ENCODE data around the gene UPP1.
"Not testable (repeated sequence)": the region's sequence is repeated elsewhere in the genome, so short reads cannot be mapped to it uniquely, and the experiment has no call there.

UPP1 gene

GRCh38 chr7:48113275-48113674 is 24.2 kb downstream of the UPP1 start:
- no peak overlapping the region for H3K4me3 ChIP-seq (ENCODE audit: low read depth in 1 of 2, low read length in 1 of 2)
- no peaks in the 10 kb centered on the region for H3K9me3 ChIP-seq
- no peak overlapping the region for H3K27ac ChIP-seq
- no peaks in the 10 kb centered on the region for H3K27me3 ChIP-seq
- TF ChIP-seq CTCF (IDR thresholded peaks at IDR 0.05), result no peak
- H3K36me3 ChIP-seq, result peaks cover 13% of the 10 kb centered on the region
- peaks cover 8% of the 10 kb centered on the region in 2 experiments for H3K4me1 ChIP-seq (ENCODE audit: control insufficient read depth in 1 of 2, insufficient read depth in 1 of 2, low read depth in 1 of 2, low read length in 1 of 2)

- Histone ChIP-seq H3K27ac (no peak overlapping the region), H3K9me3 (no peaks in the 10 kb centered on the region), H3K4me3 (ENCODE audit: low read depth in 1 of 2, low read length in 1 of 2) (no peak overlapping the region), H3K27me3 (no peaks in the 10 kb centered on the region), H3K4me1 (ENCODE audit: control insufficient read depth in 1 of 2, insufficient read depth in 1 of 2, low read depth in 1 of 2, low read length in 1 of 2) (peaks cover 8% of the 10 kb centered on the region in 2 experiments), H3K36me3 (peaks cover 5% of the 10 kb centered on the region)
- TF ChIP-seq CTCF (IDR thresholded peaks at IDR 0.05), result no peak
Measured at GRCh38 chr7:48114115-48114514, 25.1 kb downstream of the UPP1 start.

- TF ChIP-seq CTCF (IDR thresholded peaks at IDR 0.05), result no peak
- no peaks in the 10 kb centered on the region for H3K9me3 ChIP-seq
Measured at GRCh38 chr7:48114589-48114988, 25.5 kb downstream of the UPP1 start.

GRCh38 chr7:48116043-48116442 is 27.0 kb downstream of the UPP1 start:
- no peak for TF ChIP-seq CTCF (IDR thresholded peaks at IDR 0.05)
- Histone ChIP-seq H3K4me3 (ENCODE audit: low read depth in 1 of 2, low read length in 1 of 2) (no peak overlapping the region), H3K9me3 (no peaks in the 10 kb centered on the region), H3K36me3 (no peaks in the 10 kb centered on the region), H3K27ac (no peak overlapping the region), H3K27me3 (no peaks in the 10 kb centered on the region), H3K4me1 (ENCODE audit: control insufficient read depth in 1 of 2, insufficient read depth in 1 of 2, low read depth in 1 of 2, low read length in 1 of 2) (no peaks in the 10 kb centered on the region)

More at GRCh38 chr7:48114589-48114988, 25.5 kb downstream of the UPP1 start:
- no peaks in the 10 kb centered on the region for H3K27me3 ChIP-seq
- peaks cover under 1% of the 10 kb centered on the region for H3K36me3 ChIP-seq
- H3K4me1 ChIP-seq (ENCODE audit: control insufficient read depth in 1 of 2, insufficient read depth in 1 of 2, low read depth in 1 of 2, low read length in 1 of 2), result peaks cover 8% of the 10 kb centered on the region in 2 experiments
- no peak overlapping the region for H3K4me3 ChIP-seq (ENCODE audit: low read depth in 1 of 2, low read length in 1 of 2)
- no peak overlapping the region for H3K27ac ChIP-seq

- Histone ChIP-seq H3K27me3 (no peaks in the 10 kb centered on the region), H3K9me3 (no peaks in the 10 kb centered on the region), H3K4me1 (ENCODE audit: control insufficient read depth in 1 of 2, insufficient read depth in 1 of 2, low read depth in 1 of 2, low read length in 1 of 2) (no peaks in the 10 kb centered on the region), H3K4me3 (ENCODE audit: low read depth in 1 of 2, low read length in 1 of 2) (no peak overlapping the region), H3K27ac (no peak overlapping the region), H3K36me3 (no peaks in the 10 kb centered on the region)
- TF ChIP-seq CTCF (IDR thresholded peaks at IDR 0.05), result no peak
Measured at GRCh38 chr7:48118041-48118440, 29.0 kb downstream of the UPP1 start.

- H3K4me3 ChIP-seq (ENCODE audit: low read depth in 1 of 2, low read length in 1 of 2); H3K27ac ChIP-seq; H3K36me3 ChIP-seq; H3K27me3 ChIP-seq; H3K4me1 ChIP-seq (ENCODE audit: control insufficient read depth in 1 of 2, insufficient read depth in 1 of 2, low read depth in 1 of 2, low read length in 1 of 2); H3K9me3 ChIP-seq: not testable (repeated sequence)
Measured at GRCh38 chr7:48120536-48120935, 31.5 kb downstream of the UPP1 start.

Data from neutrophil (primary cell).